HCT116 (cell line): ENCODE data around the gene ARL15. TPM values are rescaled to one million over a fixed set of nuclear protein-coding genes. Genes with fewer than 3 reads are reported as not detected.

Experiments used
- ATAC-seq: fragments of 200-7000 bp; cut with Tn5 transposase; 2 replicates; pipeline ENCODE4 v1.9.1; 2020; ENCODE audit warnings: mild to moderate bottlenecking, moderate library complexity
- BruUV-seq: library from RNA; stranded (reverse); fragments of 400-500 nt; replicated peaks from 2 replicates; lab custom pipeline; 2021; lab: Mats Ljungman, UMichigan
- CTCF ChIA-PET: fragments of 300-600 bp; sonication (Branson Sonifier 250); formaldehyde crosslinking; loops from one replicate; lab custom pipeline; 2021; ENCODE audit warnings: antibody characterized with exemption; lab: Charles Lee
- POLR2A ChIA-PET: fragments of 300-600, 350-600 bp; sonication (Branson Sonifier 250); formaldehyde crosslinking; loops from one replicate; lab custom pipeline; 2021; ENCODE audit warnings: antibody characterized with exemption; lab: Charles Lee
- RAD21 ChIA-PET, 2 experiments: fragments of 300-600 bp; sonication (Branson Sonifier 250); formaldehyde crosslinking; loops; one replicate each; lab custom pipeline; 2023; ENCODE audit warnings: low total read pairs in 2 of 2; ENCODE audit not compliant: uncharacterized antibody in 2 of 2, unreplicated experiment in 2 of 2, low non-redundant PET in 1 of 2; lab: Charles Lee
- DNase-seq: peaks from one replicate; pipeline ENCODE4 v3.0.0-alpha.2; 2010; ENCODE audit warnings: low read depth, low spot score
- H2AFZ ChIP-seq: fragments of 200-600 bp; shearing (Covaris generic), sonication (generic); 2 replicates; pipeline ENCODE4 v1.6.1; 2017; ENCODE audit warnings: low read depth, mixed run types, mixed read lengths, antibody characterized with exemption, low read length; ENCODE audit not compliant: poor library complexity, severe bottlenecking
- H3K27ac ChIP-seq: 2 replicates; pipeline ENCODE4 v1.5.1; 2012; ENCODE audit warnings: low read depth, low read length
- H3K27me3 ChIP-seq: fragments of 200-600 bp; sonication (generic); 2 replicates; pipeline ENCODE4 v1.6.1; 2016; ENCODE audit warnings: mixed run types, low read length, mixed read lengths; ENCODE audit not compliant: insufficient read depth
- H3K36me3 ChIP-seq, 2 experiments: fragments of 200-500 bp in 1 of 2; fragments of 200-600 bp in 1 of 2; sonication (Bioruptor generic) in 1 of 2; sonication (generic) in 1 of 2; 2 replicates each; pipeline versions ENCODE4 v1.5.1 to v1.6.1; 2014 to 2016; ENCODE audit warnings: low read length in 2 of 2, inconsistent platforms in 1 of 2, mixed read lengths in 1 of 2, mixed run types in 1 of 2; ENCODE audit not compliant: insufficient read depth in 2 of 2, control insufficient read depth in 1 of 2
- H3K4me1 ChIP-seq, 2 experiments: fragments of 200-600 bp in 1 of 2; sonication (generic) in 1 of 2; 2 replicates each; pipeline versions ENCODE4 v1.5.1 to v1.6.1; 2012 to 2017; ENCODE audit warnings: low read length in 2 of 2, inconsistent platforms in 1 of 2, mild to moderate bottlenecking in 1 of 2, mixed read lengths in 1 of 2, mixed run types in 1 of 2, moderate library complexity in 1 of 2; ENCODE audit not compliant: insufficient read depth in 2 of 2, control insufficient read depth in 1 of 2
- H3K4me2 ChIP-seq: fragments of 200-600 bp; sonication (generic); 2 replicates; pipeline ENCODE4 v1.6.1; 2017; ENCODE audit warnings: mixed run types, low read length, mixed read lengths
- H3K4me3 ChIP-seq, 2 experiments: fragments of 200-600 bp in 1 of 2; sonication (generic) in 1 of 2; replicated peaks in 1 of 2; 2 replicates each; pipeline ENCODE4 v1.5.1; 2011 to 2016; ENCODE audit warnings: low read length in 2 of 2, control low read depth in 1 of 2, low read depth in 1 of 2, mild to moderate bottlenecking in 1 of 2, mixed read lengths in 1 of 2, mixed run types in 1 of 2
- H3K79me2 ChIP-seq: fragments of 200-600 bp; sonication (generic); 2 replicates; pipeline ENCODE4 v1.6.1; 2017; ENCODE audit warnings: mild to moderate bottlenecking, mixed run types, low read length, moderate library complexity, mixed read lengths; ENCODE audit not compliant: insufficient read depth
- H3K9ac ChIP-seq: fragments of 200-600 bp; sonication (generic); 2 replicates; pipeline ENCODE4 v1.6.1; 2016; ENCODE audit warnings: low read length, mixed read lengths
- H3K9me2 ChIP-seq: fragments of 200-600 bp; sonication (generic), shearing (Covaris generic); 2 replicates; pipeline ENCODE4 v1.6.1; 2017; ENCODE audit warnings: mixed run types, mild to moderate bottlenecking, moderate library complexity; ENCODE audit not compliant: insufficient read depth
- H3K9me3 ChIP-seq, 2 experiments: fragments of 200-500 bp in 1 of 2; fragments of 200-600 bp in 1 of 2; sonication (Bioruptor generic) in 1 of 2; sonication (generic) in 1 of 2; 2 replicates each; pipeline ENCODE4 v1.6.1; 2014 to 2017; ENCODE audit warnings: low read length in 2 of 2, mixed read lengths in 2 of 2, inconsistent platforms in 1 of 2, low read depth in 1 of 2, mild to moderate bottlenecking in 1 of 2, mixed run types in 1 of 2, moderate library complexity in 1 of 2; ENCODE audit not compliant: control insufficient read depth in 1 of 2, insufficient read depth in 1 of 2
- H4K20me1 ChIP-seq: fragments of 200-600 bp; sonication (generic), shearing (Covaris generic); 2 replicates; pipeline ENCODE4 v1.6.1; 2017; ENCODE audit warnings: mixed run types, mild to moderate bottlenecking, moderate library complexity; ENCODE audit not compliant: insufficient read depth
- CBX3 ChIP-seq: IDR thresholded peaks from 2 replicates; pipeline ENCODE4 v1.6.1; 2012; ENCODE audit warnings: low read depth
- CEBPB ChIP-seq: IDR thresholded peaks from 2 replicates; pipeline ENCODE4 v1.6.1; 2012; ENCODE audit warnings: low read depth
- EGR1 ChIP-seq: IDR thresholded peaks from 2 replicates; pipeline ENCODE4 v1.6.1; 2012; ENCODE audit warnings: low read depth
- ELF1 ChIP-seq: IDR thresholded peaks from 2 replicates; pipeline ENCODE4 v1.6.1; 2012; ENCODE audit warnings: low read depth, borderline replicate concordance
- EZH2phosphoT487 ChIP-seq: fragments of 200-600 bp; IDR thresholded peaks from 2 replicates; pipeline ENCODE4 v1.6.1; 2018; ENCODE audit warnings: antibody characterized with exemption, borderline replicate concordance
- FOSL1 ChIP-seq: IDR thresholded peaks from 2 replicates; pipeline ENCODE4 v1.6.1; 2012; ENCODE audit warnings: low read depth
- MAX ChIP-seq: IDR thresholded peaks from 2 replicates; pipeline ENCODE4 v1.6.1; 2012
- POLR2A ChIP-seq: IDR thresholded peaks from 2 replicates; pipeline ENCODE4 v1.7.0; 2011; ENCODE audit warnings: borderline replicate concordance; ENCODE audit not compliant: insufficient read depth, insufficient read length; ENCODE audit errors: extremely low read depth
- POLR2AphosphoS5 ChIP-seq: IDR thresholded peaks from 2 replicates; pipeline ENCODE4 v1.6.1; 2011; ENCODE audit warnings: mild to moderate bottlenecking, low read depth, low read length, moderate library complexity
- RAD21 ChIP-seq: IDR thresholded peaks from 2 replicates; pipeline ENCODE4 v1.6.1; 2012; ENCODE audit warnings: low read depth, mild to moderate bottlenecking
- SIN3A ChIP-seq: IDR thresholded peaks from 2 replicates; pipeline ENCODE4 v1.6.1; 2012; ENCODE audit warnings: low read depth
- SP1 ChIP-seq: IDR thresholded peaks from 2 replicates; pipeline ENCODE4 v1.6.1; 2012; ENCODE audit warnings: low read depth
- SRF ChIP-seq: IDR thresholded peaks from 2 replicates; pipeline ENCODE4 v1.6.1; 2012; ENCODE audit warnings: low read depth
- TCF7L2 ChIP-seq: IDR thresholded peaks from 2 replicates; pipeline ENCODE4 v1.7.0; 2011; ENCODE audit warnings: borderline replicate concordance, inconsistent platforms; ENCODE audit not compliant: insufficient read depth, insufficient read length; ENCODE audit errors: extremely low read depth
- YY1 ChIP-seq: IDR thresholded peaks from 2 replicates; pipeline ENCODE4 v1.6.1; 2011; ENCODE audit warnings: low read length, low read depth, moderate library complexity, mild to moderate bottlenecking; ENCODE audit not compliant: insufficient replicate concordance; ENCODE audit errors: extremely low read depth
- ZFX ChIP-seq: fragments of 450-650 bp; IDR thresholded peaks from 2 replicates; pipeline ENCODE4 v1.6.1; 2017
- ZNF274 ChIP-seq: fragments of 200-500 bp; sonication (Bioruptor generic); IDR thresholded peaks from 2 replicates; pipeline ENCODE4 v1.6.1; 2014; ENCODE audit warnings: mild to moderate bottlenecking, low read depth, low read length, inconsistent platforms
- intact Hi-C: fragments of 100-400 bp; cut with micrococcal nuclease; formaldehyde crosslinking; loops from 2 replicates; pipeline ENCODE4 v1.10.0; 2022
- total RNA-seq: library from RNA; stranded (reverse); gene quantifications from one replicate; pipeline ENCODE4 v1.2.1, GENCODE V29; 2021; ENCODE audit not compliant: unreplicated experiment
- TF ChIP-seq, protein P1 (sequence below), 3 experiments: fragments of 200-600 bp in 1 of 3; sonication (generic) in 1 of 3; IDR thresholded peaks in 2 of 3; conservative IDR thresholded peaks in 1 of 3; 2 replicates each; pipeline ENCODE4 v1.5.1; 2012 to 2017; ENCODE audit warnings: low read depth in 2 of 3, low read length in 2 of 3, antibody characterized with exemption in 1 of 3, borderline replicate concordance in 1 of 3, control low read depth in 1 of 3, mild to moderate bottlenecking in 1 of 3, mixed read lengths in 1 of 3, mixed run types in 1 of 3, moderate library complexity in 1 of 3; ENCODE audit not compliant: insufficient read depth in 1 of 3
- TF ChIP-seq, protein P2 (sequence below): IDR thresholded peaks from 2 replicates; pipeline ENCODE4 v1.6.1; 2012; ENCODE audit warnings: low read depth
- TF ChIP-seq, protein P3 (sequence below): IDR thresholded peaks from 2 replicates; pipeline ENCODE4 v1.6.1; 2012

ARL15 gene
- total RNA-seq, 1 experiment from 2014 or later = 15.0 TPM

DNA sequence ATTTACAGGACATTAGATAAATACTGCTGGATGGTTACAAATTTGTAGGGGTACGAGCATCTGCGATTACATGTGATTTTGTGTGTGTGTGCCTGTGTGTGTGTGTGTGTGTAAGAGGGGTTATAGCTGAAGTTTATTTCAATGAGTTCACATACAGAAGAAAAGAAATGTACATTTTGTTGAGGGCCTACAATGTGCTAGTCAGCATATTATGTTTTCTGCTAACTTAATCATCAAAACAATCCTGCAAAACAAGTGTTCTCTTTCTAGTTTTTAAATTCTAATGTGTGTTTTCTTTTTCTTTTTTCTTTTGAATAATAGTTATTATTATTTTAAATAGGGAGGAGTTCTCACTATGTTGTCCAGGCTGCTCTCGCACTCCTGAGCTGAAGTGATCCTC, 305.7 kb downstream of the ARL15 start:
- Histone ChIP-seq H3K4me1 (no peaks in the 10 kb centered on the region), H2AFZ (no peak overlapping the region), H3K27me3 (no peaks in the 10 kb centered on the region), H3K4me2 (no peak overlapping the region), H3K79me2 (no peaks in the 10 kb centered on the region), H3K4me3 (no peak overlapping the region), H3K9me2 (no peaks in the 10 kb centered on the region), H3K9me3 (no peaks in the 10 kb centered on the region), H3K36me3 (no peaks in the 10 kb centered on the region), H3K9ac (no peak overlapping the region), H4K20me1 (no peaks in the 10 kb centered on the region), H3K27ac (no peak overlapping the region)
- no TSS peak for BruUV-seq
- ATAC-seq = no peak
- intact Hi-C loops = no loop called here
- ChIA-PET RAD21 (no interaction called here), POLR2A (no interaction called here), CTCF (no interaction called here)
- DNase-seq = no peak
- TF ChIP-seq CBX3 (no peak), EZH2phosphoT487 (no peak), SIN3A (no peak), YY1 (no peak), SRF (no peak), CEBPB (no peak), MAX (no peak), SP1 (no peak), EGR1 (no peak), POLR2AphosphoS5 (no peak), ELF1 (no peak), ZNF274 (no peak), POLR2A (no peak), TCF7L2 (no peak), FOSL1 (no peak), ZFX (no peak), RAD21 (no peak)
- TF ChIP-seq, protein P1, sequence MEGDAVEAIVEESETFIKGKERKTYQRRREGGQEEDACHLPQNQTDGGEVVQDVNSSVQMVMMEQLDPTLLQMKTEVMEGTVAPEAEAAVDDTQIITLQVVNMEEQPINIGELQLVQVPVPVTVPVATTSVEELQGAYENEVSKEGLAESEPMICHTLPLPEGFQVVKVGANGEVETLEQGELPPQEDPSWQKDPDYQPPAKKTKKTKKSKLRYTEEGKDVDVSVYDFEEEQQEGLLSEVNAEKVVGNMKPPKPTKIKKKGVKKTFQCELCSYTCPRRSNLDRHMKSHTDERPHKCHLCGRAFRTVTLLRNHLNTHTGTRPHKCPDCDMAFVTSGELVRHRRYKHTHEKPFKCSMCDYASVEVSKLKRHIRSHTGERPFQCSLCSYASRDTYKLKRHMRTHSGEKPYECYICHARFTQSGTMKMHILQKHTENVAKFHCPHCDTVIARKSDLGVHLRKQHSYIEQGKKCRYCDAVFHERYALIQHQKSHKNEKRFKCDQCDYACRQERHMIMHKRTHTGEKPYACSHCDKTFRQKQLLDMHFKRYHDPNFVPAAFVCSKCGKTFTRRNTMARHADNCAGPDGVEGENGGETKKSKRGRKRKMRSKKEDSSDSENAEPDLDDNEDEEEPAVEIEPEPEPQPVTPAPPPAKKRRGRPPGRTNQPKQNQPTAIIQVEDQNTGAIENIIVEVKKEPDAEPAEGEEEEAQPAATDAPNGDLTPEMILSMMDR (IDR thresholded peaks at IDR 0.05 in 2 of 3, conservative IDR thresholded peaks at IDR 0.05 in 1 of 3; ENCODE audit: borderline replicate concordance in 1 of 3, insufficient read depth in 1 of 3, low read depth in 2 of 3, low read length in 2 of 3) = no peak
- TF ChIP-seq, protein P2, sequence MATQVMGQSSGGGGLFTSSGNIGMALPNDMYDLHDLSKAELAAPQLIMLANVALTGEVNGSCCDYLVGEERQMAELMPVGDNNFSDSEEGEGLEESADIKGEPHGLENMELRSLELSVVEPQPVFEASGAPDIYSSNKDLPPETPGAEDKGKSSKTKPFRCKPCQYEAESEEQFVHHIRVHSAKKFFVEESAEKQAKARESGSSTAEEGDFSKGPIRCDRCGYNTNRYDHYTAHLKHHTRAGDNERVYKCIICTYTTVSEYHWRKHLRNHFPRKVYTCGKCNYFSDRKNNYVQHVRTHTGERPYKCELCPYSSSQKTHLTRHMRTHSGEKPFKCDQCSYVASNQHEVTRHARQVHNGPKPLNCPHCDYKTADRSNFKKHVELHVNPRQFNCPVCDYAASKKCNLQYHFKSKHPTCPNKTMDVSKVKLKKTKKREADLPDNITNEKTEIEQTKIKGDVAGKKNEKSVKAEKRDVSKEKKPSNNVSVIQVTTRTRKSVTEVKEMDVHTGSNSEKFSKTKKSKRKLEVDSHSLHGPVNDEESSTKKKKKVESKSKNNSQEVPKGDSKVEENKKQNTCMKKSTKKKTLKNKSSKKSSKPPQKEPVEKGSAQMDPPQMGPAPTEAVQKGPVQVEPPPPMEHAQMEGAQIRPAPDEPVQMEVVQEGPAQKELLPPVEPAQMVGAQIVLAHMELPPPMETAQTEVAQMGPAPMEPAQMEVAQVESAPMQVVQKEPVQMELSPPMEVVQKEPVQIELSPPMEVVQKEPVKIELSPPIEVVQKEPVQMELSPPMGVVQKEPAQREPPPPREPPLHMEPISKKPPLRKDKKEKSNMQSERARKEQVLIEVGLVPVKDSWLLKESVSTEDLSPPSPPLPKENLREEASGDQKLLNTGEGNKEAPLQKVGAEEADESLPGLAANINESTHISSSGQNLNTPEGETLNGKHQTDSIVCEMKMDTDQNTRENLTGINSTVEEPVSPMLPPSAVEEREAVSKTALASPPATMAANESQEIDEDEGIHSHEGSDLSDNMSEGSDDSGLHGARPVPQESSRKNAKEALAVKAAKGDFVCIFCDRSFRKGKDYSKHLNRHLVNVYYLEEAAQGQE = no peak
- TF ChIP-seq, protein P3, sequence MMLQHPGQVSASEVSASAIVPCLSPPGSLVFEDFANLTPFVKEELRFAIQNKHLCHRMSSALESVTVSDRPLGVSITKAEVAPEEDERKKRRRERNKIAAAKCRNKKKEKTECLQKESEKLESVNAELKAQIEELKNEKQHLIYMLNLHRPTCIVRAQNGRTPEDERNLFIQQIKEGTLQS = no peak
